ENCODE measurements around the gene DBX2. TPM values are rescaled to one million over a fixed set of nuclear protein-coding genes. Genes with fewer than 3 reads are reported as not detected.

The DBX2 gene
- total RNA-seq, 2 donors from 2014 or later, result not detected

DNA sequence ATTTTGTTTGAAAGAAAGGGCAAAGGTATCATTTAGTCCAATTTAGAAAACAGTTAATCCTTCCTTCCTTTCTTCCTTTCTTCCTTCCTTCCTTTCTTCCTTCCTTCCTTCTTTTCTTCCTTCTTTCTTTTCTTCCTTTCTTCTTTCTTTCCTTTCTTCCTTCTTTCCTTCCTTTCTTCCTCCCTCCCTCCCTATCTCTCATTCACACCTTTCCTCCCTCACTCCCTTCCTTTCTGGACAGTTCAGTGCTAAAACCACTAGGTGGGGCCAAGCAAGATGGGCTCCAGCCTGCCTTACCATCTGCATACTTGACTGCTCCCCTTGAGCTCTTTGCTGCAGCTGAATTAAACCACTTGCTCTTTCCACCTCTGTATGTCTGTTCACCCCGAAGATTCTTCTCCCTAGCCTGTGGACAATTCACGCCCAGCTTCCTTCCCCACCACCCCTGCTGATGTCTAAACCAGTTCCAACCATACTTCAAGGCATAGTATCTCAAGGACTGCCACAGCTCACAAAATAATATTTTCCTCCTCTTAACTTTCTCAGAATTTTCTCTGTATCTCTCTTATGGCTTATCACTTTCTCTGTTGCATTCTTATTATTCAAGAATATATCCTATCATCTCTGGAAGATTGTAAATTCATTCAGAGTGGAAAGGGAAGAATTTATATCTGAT is 78.0 kb downstream of the DBX2 start:
- Mint-ChIP-seq H3K4me1 (no peaks in the 10 kb centered on the region), H3K36me3 (ENCODE audit: low read depth) (no peaks in the 10 kb centered on the region), H3K27ac (no peak overlapping the region), H3K4me3 (no peak overlapping the region), H3K27me3 (peaks cover 5% of the 10 kb centered on the region), H3K9me3 (no peaks in the 10 kb centered on the region)
- ATAC-seq (replicated peaks), result no peak

GRCh38 chr12:44968965-44969364 is 81.9 kb downstream of the DBX2 start:
- Mint-ChIP-seq H3K27ac (no peak overlapping the region), H3K27me3 (peaks cover 5% of the 10 kb centered on the region), H3K9me3 (no peaks in the 10 kb centered on the region), H3K4me1 (no peaks in the 10 kb centered on the region), H3K4me3 (no peak overlapping the region), H3K36me3 (ENCODE audit: low read depth) (no peaks in the 10 kb centered on the region)
- no peak for ATAC-seq (replicated peaks)

Other genes with a start within 250 kb of the DBX2 start
- gene NELL2, start 174.8 kb downstream of the DBX2 start, total RNA-seq, result 100 to 1,000 TPM in 1 of 2 donors, 10 to 100 TPM in 1; 12.8 to 106 TPM
- gene ANO6, start 165.0 kb upstream of the DBX2 start, total RNA-seq, result 10 to 100 TPM; 26.8 to 45.1 TPM